Neural progenitor cell (in vitro differentiated cells): ENCODE measurements around the gene N4BP2.

Experiments used
- CTCF ChIP-seq: fragments of 200-600 bp; sonication (generic); IDR thresholded peaks from 2 replicates; pipeline ENCODE4 v1.5.1; 2017; ENCODE audit warnings: antibody characterized with exemption, mild to moderate bottlenecking
- EZH2 ChIP-seq: fragments of 200-600 bp; sonication (generic); IDR thresholded peaks from 2 replicates; pipeline ENCODE4 v1.6.1; 2017; ENCODE audit warnings: antibody characterized with exemption, mild to moderate bottlenecking, moderate library complexity
- EZH2phosphoT487 ChIP-seq: fragments of 200-600 bp; sonication (generic); IDR thresholded peaks from 2 replicates; pipeline ENCODE4 v1.6.1; 2017; ENCODE audit warnings: antibody characterized with exemption

GRCh38 chr4:40186665-40187014 is 130.0 kb downstream of the N4BP2 start:
- TF ChIP-seq CTCF, result no peak
- no peak for TF ChIP-seq EZH2
- TF ChIP-seq EZH2phosphoT487, result no peak
